ENCODE results near the gene RENBP.

Gene RENBP
- 2.8 to 5.7 reads per million in 2 donors for total RNA-seq

- peak in 2 of 5 experiments; percentile 29 to 52 for DNase-seq
Observed at GRCh38 chrX:153944140-153944799, at the start of gene RENBP. RENBP (minus strand) TSS chrX:153944643; CDS start chrX:153944610, 33 bp downstream.

GRCh38 chrX:153993978-153994377 lies 49.5 kb upstream of the RENBP start:
- peak in 1 of 5 experiments; percentile 37 for DNase-seq

- no peak for DNase-seq
Observed at GRCh38 chrX:153993079-153993478, 48.6 kb upstream of the RENBP start.

GRCh38 chrX:153992180-153992579 lies 47.7 kb upstream of the RENBP start:
- DNase-seq = no peak

- DNase-seq = no peak
Observed at GRCh38 chrX:153991013-153991580, 46.7 kb upstream of the RENBP start.

GRCh38 chrX:153989973-153990655 lies 45.7 kb upstream of the RENBP start:
- DNase-seq = peak in 1 of 5 experiments; percentile 59

GRCh38 chrX:153988493-153988892 lies 44.0 kb upstream of the RENBP start:
- no peak for DNase-seq

GRCh38 chrX:153984351-153985178 lies 40.1 kb upstream of the RENBP start:
- DNase-seq = peak in 2 of 5 experiments; percentile 18 to 74

DNA sequence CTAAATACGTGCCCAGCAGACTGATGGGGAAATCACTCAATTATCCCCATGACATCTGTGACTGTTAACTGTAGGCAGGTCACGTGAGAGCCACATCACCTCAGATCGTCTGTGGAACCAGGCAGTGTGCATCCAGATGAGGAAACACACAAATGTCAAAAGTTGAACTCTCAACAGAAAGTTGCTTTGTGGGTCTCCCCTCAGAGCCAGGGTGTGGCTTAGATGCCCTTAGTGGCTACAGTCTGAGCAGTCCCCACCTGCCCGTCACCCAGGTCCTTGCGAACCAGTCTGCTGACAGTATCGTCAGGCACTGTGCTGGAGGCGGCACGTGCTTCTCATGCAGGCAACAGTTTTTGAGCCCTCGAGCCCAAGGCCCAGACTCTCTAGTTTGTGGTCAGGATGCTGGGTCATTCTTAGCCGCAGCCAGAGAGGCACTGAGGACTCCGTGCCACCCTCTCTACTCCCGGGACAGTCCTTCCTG lies 38.9 kb upstream of the RENBP start:
- peak in 1 of 5 experiments; percentile 55 for DNase-seq

GRCh38 chrX:153981771-153982533 lies 37.5 kb upstream of the RENBP start:
- peak; percentile 25 to 93 (median 58) for DNase-seq

- no peak for DNase-seq
Observed at GRCh38 chrX:153981231-153981630, 36.8 kb upstream of the RENBP start.

- DNase-seq = peak in 1 of 5 experiments; percentile 40
Observed at GRCh38 chrX:153980394-153980793, 36.0 kb upstream of the RENBP start.

GRCh38 chrX:153974726-153975286 lies 30.4 kb upstream of the RENBP start:
- DNase-seq = peak in 1 of 5 experiments; percentile 42

DNA sequence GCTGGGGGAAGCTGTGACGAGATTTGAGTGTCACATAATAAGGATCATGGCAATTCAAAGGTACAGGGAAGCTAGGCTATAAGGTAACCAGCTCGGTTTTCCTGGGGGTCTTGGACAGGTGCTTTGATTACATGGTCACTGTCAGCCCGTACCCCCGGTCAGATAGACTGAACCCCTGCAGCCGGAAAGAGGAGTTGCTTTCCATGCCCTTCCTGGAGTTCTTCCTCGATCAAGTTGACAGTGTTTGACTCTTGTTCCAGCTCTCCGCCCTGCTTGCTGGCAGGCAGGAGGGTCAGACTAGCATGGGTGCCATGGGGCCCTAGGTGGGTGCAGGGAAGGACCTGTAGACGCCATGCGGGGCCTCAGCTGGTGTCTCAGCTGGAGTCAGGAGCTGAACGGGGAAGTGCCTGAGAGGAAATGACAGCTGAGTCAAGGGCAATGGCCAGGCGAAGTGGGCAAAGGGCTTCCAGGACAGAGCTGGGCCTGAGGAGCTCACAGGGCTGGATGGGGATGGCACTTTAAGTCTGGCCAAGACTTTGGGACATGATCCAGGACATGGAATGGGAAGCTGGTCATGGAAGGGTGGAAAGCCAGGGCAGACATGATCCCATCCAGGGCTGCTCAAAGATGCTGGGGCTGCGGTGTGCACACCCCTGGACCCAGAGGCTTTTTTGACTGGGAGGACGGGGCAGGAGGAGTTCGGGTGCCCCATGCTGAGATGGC lies 29.7 kb upstream of the RENBP start:
- no peak for DNase-seq

DNA sequence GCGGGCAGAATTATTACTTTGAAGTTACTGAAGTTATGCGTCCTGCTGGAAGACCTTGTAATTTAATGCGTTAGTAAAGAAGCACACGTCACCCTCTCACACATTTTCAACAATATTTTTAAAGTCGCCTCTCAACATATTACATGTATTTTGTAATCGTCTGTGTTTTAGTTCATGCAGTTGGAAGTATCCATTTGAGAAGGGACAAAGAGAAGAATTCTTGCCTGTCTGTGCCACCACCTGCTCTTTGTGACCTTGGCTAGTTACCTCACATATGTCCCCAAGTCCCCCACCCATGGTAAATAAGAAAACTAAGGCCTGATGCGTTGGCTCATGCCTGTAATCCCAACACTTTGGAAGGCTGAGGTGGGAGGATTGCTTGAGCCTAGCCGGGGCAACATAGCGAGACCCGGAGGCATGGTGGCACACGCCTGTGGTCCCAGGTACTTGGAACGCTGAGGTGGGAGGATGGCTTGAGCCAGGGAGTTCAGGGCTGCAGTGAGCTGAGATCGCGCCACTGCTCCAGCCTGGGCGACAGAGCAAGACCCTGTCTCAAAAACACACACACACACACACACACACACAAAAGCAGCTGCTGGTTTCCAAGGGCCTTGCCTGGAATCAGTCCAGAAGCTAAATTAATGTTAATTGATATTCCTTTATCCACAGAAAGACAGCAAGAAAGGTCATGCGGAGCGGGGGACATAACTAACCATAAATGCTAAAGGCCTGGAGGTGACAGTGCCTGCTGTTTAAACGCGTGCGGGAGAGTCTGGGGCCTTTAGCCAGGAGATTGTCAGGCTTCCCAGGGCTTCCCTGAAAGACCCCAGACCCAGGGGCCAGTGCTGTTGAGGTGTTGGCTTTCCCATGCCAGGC lies 28.9 kb upstream of the RENBP start:
- DNase-seq = no peak

- DNase-seq = peak; percentile 69 to 95 (median 83)
Observed at GRCh38 chrX:153972368-153973126, 28.1 kb upstream of the RENBP start, which contains the start of gene TMEM187. TMEM187 (plus strand) TSS chrX:153972754; CDS start chrX:153982063, 9,309 bp downstream.

- DNase-seq = peak; percentile 74 to 94 (median 87)
Observed at GRCh38 chrX:153971450-153972367, 27.3 kb upstream of the RENBP start, which contains the start of gene HCFC1. HCFC1 (minus strand) TSS chrX:153971818; CDS start chrX:153970840, 978 bp downstream.

GRCh38 chrX:153971124-153971449 lies 26.6 kb upstream of the RENBP start:
- peak; percentile 70 to 95 (median 86) for DNase-seq
